Forelimb muscle (tissue), 1 donor: ENCODE data around the gene AGFG1. TPM values are rescaled to one million over a fixed set of nuclear protein-coding genes. Genes with fewer than 3 reads are reported as not detected.

Source experiments
- DNase-seq: peaks from one replicate; pipeline ENCODE4 v3.0.0-alpha.2; 2013; ENCODE audit warnings: low read depth
- polyA plus RNA-seq: library from polyadenylated mRNA; unstranded; fragments of 120-200 nt; gene quantifications from one replicate; pipeline ENCODE4 v1.2.1, GENCODE V29; 2013; ENCODE audit not compliant: insufficient read length

AGFG1 gene
- polyA plus RNA-seq, 1 donor, result 47.8 TPM

DNA sequence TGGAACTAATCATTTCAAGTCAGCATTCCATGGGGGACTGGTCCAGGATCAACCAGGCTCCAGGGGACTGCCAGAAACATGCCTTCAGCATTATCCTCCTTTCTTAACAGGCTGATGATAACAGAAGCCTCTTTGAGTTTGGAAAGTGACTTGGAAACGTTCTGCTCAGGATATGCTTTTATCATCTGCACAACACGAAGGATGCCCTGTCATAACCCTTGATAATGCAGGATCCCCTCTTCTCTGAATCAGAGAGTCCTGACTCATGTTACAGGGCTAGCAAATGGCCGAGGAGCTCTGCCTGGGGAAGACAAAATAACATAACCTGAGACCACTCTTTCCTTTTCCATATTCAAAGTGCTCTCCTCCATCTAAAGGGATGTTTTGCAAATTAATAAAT is 136.0 kb downstream of the AGFG1 start:
- DNase-seq, result no peak

DNA sequence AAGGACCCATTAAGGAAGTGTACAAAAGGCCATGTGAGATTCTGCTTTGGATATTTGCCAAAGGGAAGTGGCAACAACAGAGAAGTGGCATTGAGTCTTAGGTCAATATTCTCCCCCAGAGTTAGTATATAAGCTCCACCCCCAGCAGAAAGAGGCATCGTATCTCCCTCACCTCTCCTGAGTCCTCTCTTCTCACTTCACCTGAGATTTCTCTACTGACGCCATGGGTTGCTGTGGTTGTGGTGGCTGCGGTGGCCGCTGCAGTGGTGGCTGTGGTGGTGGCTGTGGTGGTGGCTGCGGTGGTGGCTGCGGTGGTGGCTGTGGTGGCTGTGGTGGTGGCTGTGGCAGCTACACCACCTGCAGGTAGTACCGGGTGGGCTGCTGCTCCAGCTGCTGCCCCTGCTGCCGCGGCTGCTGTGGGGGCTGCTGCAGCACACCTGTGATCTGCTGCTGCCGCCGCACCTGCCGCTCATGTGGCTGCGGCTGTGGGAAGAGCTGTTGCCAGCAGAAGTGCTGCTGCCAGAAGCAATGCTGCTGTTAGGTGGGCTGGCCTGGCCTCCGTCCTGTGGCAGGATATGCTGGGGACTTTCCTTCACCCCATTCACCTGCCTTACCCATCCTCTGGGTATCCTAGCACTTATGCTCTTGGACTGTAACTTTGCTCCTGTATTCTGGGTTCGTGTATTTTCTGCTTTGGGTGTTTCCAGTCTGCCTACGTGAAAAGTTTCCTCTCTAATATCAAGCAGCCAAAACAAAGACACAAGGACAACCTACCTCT is 136.8 kb downstream of the AGFG1 start:
- peak; percentile 20 for DNase-seq

DNA sequence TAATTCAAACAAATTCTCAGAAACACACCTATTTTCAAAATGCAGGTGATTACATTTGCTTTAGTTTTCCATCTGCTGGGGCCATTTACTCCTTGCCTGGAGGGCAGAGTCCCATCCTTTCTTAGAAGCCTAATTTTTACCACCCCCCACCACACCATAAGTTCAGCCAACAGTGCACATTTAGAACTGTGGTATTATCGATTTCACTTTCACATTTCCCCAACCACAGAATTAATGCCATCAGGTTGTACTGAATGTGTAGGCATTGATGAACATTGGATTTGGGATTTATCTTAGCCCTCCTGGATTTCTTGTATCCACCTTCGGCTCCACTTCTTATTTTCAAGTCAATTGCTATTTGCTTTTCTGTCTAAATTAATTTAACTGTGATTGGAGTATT is 138.2 kb downstream of the AGFG1 start:
- no peak for DNase-seq

Other genes with a start within 250 kb of the AGFG1 start
- 68.1 TPM for gene MFF, start 146.9 kb upstream of the AGFG1 start, polyA plus RNA-seq
- 0.06 TPM for gene TM4SF20, start 92.8 kb upstream of the AGFG1 start, polyA plus RNA-seq
- not detected for gene SCYGR1, start 84.2 kb upstream of the AGFG1 start, polyA plus RNA-seq
- not detected for gene SCYGR2, start 126.7 kb downstream of the AGFG1 start, polyA plus RNA-seq
- not detected for gene SCYGR3, start 142.7 kb downstream of the AGFG1 start, polyA plus RNA-seq
- not detected for gene SCYGR4, start 145.3 kb downstream of the AGFG1 start, polyA plus RNA-seq
- gene SCYGR5, start 194.6 kb downstream of the AGFG1 start, polyA plus RNA-seq, result not detected
- gene SLC19A3, start 245.9 kb downstream of the AGFG1 start, polyA plus RNA-seq, result 0.56 TPM